AG04449 (cell line): ENCODE data around the gene RPL39.

Experiments
- CTCF ChIA-PET: fragments of 350-600 bp; formaldehyde crosslinking; extraction: SDS; loops from one replicate; lab custom pipeline; 2021; ENCODE audit warnings: antibody characterized with exemption; lab: Yijun Ruan, JAX
- POLR2A ChIA-PET: fragments of 400-600, 350-600 bp; formaldehyde crosslinking; extraction: SDS; loops from one replicate; lab custom pipeline; 2020; ENCODE audit warnings: antibody characterized with exemption, inconsistent platforms; lab: Yijun Ruan, JAX
- DNase-seq: peaks from one replicate; pipeline ENCODE4 v3.0.0-alpha.2; 2010; ENCODE audit warnings: low read depth, low spot score
- H3K4me3 ChIP-seq: 2 replicates; pipeline ENCODE4 v1.5.1; 2011; ENCODE audit warnings: low read depth, mild to moderate bottlenecking, control low read depth, low read length
- TF ChIP-seq, protein P1 (sequence below): IDR thresholded peaks from one replicate; pipeline ENCODE4 v1.5.1; 2011; ENCODE audit warnings: mild to moderate bottlenecking, moderate library complexity, low read length, control low read depth, inconsistent platforms; ENCODE audit not compliant: insufficient read depth; ENCODE audit errors: missing control alignments

The RPL39 gene

GRCh38 chrX:119758731-119759247 is 32.6 kb downstream of the RPL39 start:
- POLR2A ChIA-PET = interaction anchor here (0.9 to 1.7 kb wide), 2 partner anchors 33 to 112 kb away, joined by 4 to 10 read pairs; partner anchors contain the start of gene RPL39
- CTCF ChIA-PET = interaction anchor here (0.8 to 1.6 kb wide), 4 partner anchors 15 to 149 kb away, joined by 3 to 6 read pairs (median 4); no protein-coding TSS in a partner anchor
- TF ChIP-seq, protein P1, sequence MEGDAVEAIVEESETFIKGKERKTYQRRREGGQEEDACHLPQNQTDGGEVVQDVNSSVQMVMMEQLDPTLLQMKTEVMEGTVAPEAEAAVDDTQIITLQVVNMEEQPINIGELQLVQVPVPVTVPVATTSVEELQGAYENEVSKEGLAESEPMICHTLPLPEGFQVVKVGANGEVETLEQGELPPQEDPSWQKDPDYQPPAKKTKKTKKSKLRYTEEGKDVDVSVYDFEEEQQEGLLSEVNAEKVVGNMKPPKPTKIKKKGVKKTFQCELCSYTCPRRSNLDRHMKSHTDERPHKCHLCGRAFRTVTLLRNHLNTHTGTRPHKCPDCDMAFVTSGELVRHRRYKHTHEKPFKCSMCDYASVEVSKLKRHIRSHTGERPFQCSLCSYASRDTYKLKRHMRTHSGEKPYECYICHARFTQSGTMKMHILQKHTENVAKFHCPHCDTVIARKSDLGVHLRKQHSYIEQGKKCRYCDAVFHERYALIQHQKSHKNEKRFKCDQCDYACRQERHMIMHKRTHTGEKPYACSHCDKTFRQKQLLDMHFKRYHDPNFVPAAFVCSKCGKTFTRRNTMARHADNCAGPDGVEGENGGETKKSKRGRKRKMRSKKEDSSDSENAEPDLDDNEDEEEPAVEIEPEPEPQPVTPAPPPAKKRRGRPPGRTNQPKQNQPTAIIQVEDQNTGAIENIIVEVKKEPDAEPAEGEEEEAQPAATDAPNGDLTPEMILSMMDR = no peak
- peak overlapping the region; percentile 54 for H3K4me3 ChIP-seq
- no peak for DNase-seq

GRCh38 chrX:119757979-119758730 is 33.3 kb downstream of the RPL39 start, which contains the start of gene SOWAHD:
TSS of gene SOWAHD (plus strand) at chrX:119758588. CDS start at chrX:119758668, 80 bp downstream.
- CTCF ChIA-PET = interaction anchor here (0.8 to 2.9 kb wide), 7 partner anchors 14 to 276 kb away, joined by 3 to 9 read pairs (median 4); no protein-coding TSS in a partner anchor

GRCh38 chrX:119757646-119757978 is 33.8 kb downstream of the RPL39 start:
- ChIA-PET CTCF (interaction anchor here (0.9 to 2.9 kb wide), 5 partner anchors 13 to 275 kb away, joined by 4 to 9 read pairs (median 4); no protein-coding TSS in a partner anchor), POLR2A (no interaction called here)
- TF ChIP-seq, protein P1 = no peak
- no peak overlapping the region for H3K4me3 ChIP-seq
- no peak for DNase-seq

More at GRCh38 chrX:119757979-119758730, 33.3 kb downstream of the RPL39 start, which contains the start of gene SOWAHD:
- POLR2A ChIA-PET = interaction anchor here (1.7 kb wide), 1 partner anchor 33 kb away, joined by 10 read pairs; the partner anchor contains the start of gene RPL39
- TF ChIP-seq, protein P1 = no peak
- peak within 1 kb of the TSS; percentile 54 for H3K4me3 ChIP-seq
- no peak for DNase-seq

- DNase-seq = no peak
- TF ChIP-seq, protein P1 = no peak
- no peak overlapping the region for H3K4me3 ChIP-seq
- POLR2A ChIA-PET = no interaction called here
- CTCF ChIA-PET = interaction anchor here (1.1 to 2.9 kb wide), 3 partner anchors 27 to 245 kb away, joined by 3 to 9 read pairs (median 3); no protein-coding TSS in a partner anchor
These were observed 34.3 kb downstream of the RPL39 start for GRCh38 chrX:119756926-119757635.

- H3K4me3 ChIP-seq = no peak overlapping the region
- TF ChIP-seq, protein P1 = no peak
- DNase-seq = no peak
- ChIA-PET POLR2A (no interaction called here), CTCF (interaction anchor here (1.1 to 2.9 kb wide), 4 partner anchors 14 to 244 kb away, joined by 3 to 9 read pairs (median 6); no protein-coding TSS in a partner anchor)
These were observed 35.4 kb downstream of the RPL39 start for GRCh38 chrX:119755981-119756533.
